ENCODE results near the gene SYNPR.

DNA sequence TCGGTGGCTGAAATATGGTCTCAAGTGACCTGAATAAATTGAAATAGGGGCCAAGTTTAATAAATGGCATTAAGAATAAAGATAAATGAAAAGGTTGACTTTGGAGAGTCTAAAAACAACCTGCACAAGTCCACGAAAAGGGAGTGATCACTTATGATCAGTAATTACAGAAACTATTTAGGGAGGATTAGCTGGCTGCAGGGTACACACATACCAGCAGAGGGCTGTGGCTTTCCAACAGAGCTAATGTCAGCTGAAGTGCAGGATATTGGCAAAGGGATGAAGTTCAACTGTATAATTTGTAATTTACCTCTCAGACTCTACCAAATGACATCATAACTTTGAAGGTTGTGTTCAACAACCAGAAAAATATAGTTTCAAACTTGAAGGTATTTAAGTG, 86.8 kb downstream of the SYNPR start:
- TF ChIP-seq CTCF (IDR thresholded peaks at IDR 0.05), result no peak
- no peak for TF ChIP-seq POLR2A (IDR thresholded peaks at IDR 0.05)
